ENCODE measurements around the gene CPLANE1. TPM values are rescaled to one million over a fixed set of nuclear protein-coding genes. Genes with fewer than 3 reads are reported as not detected.
"Not testable (repeated sequence)": the region's sequence is repeated elsewhere in the genome, so short reads cannot be mapped to it uniquely, and the experiment has no call there.

CPLANE1 gene
- total RNA-seq, 1 experiment from 2014 or later, result 15.3 TPM

DNA sequence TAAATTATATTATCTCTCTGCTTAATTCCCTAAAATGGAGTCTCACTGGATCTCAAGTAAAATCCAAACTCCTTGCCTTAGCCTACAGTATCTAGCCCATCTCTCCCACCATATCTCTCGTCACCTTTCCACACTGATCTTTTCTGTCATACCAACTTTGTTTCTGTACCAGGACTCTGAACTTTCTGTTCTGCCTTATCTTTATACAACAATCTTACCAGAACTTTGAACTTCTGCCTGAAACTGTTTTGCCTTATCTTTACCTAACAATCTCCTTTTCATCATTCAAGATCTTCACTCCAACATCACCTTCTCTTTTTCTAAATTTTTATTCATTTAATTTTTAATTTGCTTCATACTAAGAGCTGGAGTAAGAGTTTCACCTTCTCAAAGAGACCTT, 139.0 kb downstream of the CPLANE1 start:
- peaks cover 17% of the 10 kb centered on the region for H3K9me3 Mint-ChIP-seq (ENCODE audit: unreplicated experiment)

DNA sequence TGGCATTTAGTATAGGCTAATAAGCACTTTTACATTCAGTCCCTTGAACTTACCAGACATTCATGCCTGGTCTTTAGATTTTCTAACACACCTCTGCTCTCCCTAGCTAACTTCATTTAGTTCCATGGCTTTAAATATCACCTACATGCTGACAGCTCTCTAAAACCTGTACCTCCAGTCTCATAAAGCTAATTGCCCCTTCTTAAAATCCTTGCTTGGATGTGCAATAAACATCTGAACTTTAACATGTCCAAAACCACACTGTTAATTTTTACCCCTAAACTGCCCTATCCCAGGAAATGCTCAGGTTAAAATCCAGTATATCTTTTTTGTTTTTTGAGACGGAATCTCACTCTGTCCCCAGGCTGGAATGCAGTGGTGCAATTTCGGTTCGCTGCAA, 139.8 kb downstream of the CPLANE1 start:
- Histone ChIP-seq H3K4me1 (peaks cover 18% of the 10 kb centered on the region), H3K27me3 (replicated peaks; ENCODE audit: control insufficient read depth, insufficient read depth, low read length) (no peaks in the 10 kb centered on the region), H3K36me3 (ENCODE audit: control insufficient read depth, insufficient read depth, low read length) (peaks cover 2% of the 10 kb centered on the region; the same call in 1 of the 2 replicates), H3K4me3 (ENCODE audit: low read depth, low read length) (no peak overlapping the region), H3K9me3 (no peaks in the 10 kb centered on the region; the same call in 1 of the 2 replicates)
- intact Hi-C loops (cut with micrococcal nuclease; ENCODE audit: unreplicated experiment), result no loop called here
- Mint-ChIP-seq H3K4me1 (ENCODE audit: low read depth, unreplicated experiment) (peaks cover 14% of the 10 kb centered on the region), H3K27ac (ENCODE audit: unreplicated experiment) (no peak overlapping the region), H3K4me3 (ENCODE audit: unreplicated experiment) (no peak overlapping the region), H3K36me3 (ENCODE audit: insufficient read depth, unreplicated experiment) (peaks cover 38% of the 10 kb centered on the region), H3K27me3 (ENCODE audit: insufficient read depth, unreplicated experiment) (no peaks in the 10 kb centered on the region), H3K9me3 (ENCODE audit: unreplicated experiment) (peaks cover 17% of the 10 kb centered on the region)
- POLR2A ChIA-PET, result no interaction called here
- CTCF ChIA-PET, result interaction anchor here (0.5 kb wide), 1 partner anchor 103 kb away, joined by 4 read pairs; no protein-coding TSS in a partner anchor
- DNase-seq, result no peak
- TF ChIP-seq, protein P1, sequence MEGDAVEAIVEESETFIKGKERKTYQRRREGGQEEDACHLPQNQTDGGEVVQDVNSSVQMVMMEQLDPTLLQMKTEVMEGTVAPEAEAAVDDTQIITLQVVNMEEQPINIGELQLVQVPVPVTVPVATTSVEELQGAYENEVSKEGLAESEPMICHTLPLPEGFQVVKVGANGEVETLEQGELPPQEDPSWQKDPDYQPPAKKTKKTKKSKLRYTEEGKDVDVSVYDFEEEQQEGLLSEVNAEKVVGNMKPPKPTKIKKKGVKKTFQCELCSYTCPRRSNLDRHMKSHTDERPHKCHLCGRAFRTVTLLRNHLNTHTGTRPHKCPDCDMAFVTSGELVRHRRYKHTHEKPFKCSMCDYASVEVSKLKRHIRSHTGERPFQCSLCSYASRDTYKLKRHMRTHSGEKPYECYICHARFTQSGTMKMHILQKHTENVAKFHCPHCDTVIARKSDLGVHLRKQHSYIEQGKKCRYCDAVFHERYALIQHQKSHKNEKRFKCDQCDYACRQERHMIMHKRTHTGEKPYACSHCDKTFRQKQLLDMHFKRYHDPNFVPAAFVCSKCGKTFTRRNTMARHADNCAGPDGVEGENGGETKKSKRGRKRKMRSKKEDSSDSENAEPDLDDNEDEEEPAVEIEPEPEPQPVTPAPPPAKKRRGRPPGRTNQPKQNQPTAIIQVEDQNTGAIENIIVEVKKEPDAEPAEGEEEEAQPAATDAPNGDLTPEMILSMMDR (IDR thresholded peaks at IDR 0.05; ENCODE audit: insufficient read depth in 1 of 2, low read depth in 1 of 2, low read length in 1 of 2, severe bottlenecking in 1 of 2, unreplicated experiment in 1 of 2), result no peak
- BruUV-seq (replicated peaks), result no TSS peak

More for the DNA sequence above, 139.0 kb downstream of the CPLANE1 start:
- Histone ChIP-seq H3K27me3 (replicated peaks; ENCODE audit: control insufficient read depth, insufficient read depth, low read length) (no peaks in the 10 kb centered on the region), H3K4me3 (ENCODE audit: low read depth, low read length) (no peak overlapping the region), H3K36me3 (ENCODE audit: control insufficient read depth, insufficient read depth, low read length) (peaks cover 2% of the 10 kb centered on the region; the same call in 1 of the 2 replicates), H3K9me3 (no peaks in the 10 kb centered on the region; the same call in 1 of the 2 replicates), H3K4me1 (peaks cover 18% of the 10 kb centered on the region)
- POLR2A ChIA-PET, result no interaction called here
- no TSS peak for BruUV-seq (replicated peaks)
- Mint-ChIP-seq H3K4me1 (ENCODE audit: low read depth, unreplicated experiment) (peaks cover 14% of the 10 kb centered on the region), H3K36me3 (ENCODE audit: insufficient read depth, unreplicated experiment) (peaks cover 30% of the 10 kb centered on the region), H3K27ac (ENCODE audit: unreplicated experiment) (peak overlapping the region; percentile 35), H3K27me3 (ENCODE audit: insufficient read depth, unreplicated experiment) (no peaks in the 10 kb centered on the region), H3K4me3 (ENCODE audit: unreplicated experiment) (peak overlapping the region; percentile 3)
- CTCF ChIA-PET, result no interaction called here
- DNase-seq, result no peak
- intact Hi-C loops (cut with micrococcal nuclease; ENCODE audit: unreplicated experiment), result no loop called here
- TF ChIP-seq, protein P1 (IDR thresholded peaks at IDR 0.05; ENCODE audit: insufficient read depth in 1 of 2, low read depth in 1 of 2, low read length in 1 of 2, severe bottlenecking in 1 of 2, unreplicated experiment in 1 of 2), result no peak

GRCh38 chr5:37103302-37103701, 145.9 kb downstream of the CPLANE1 start:
- Mint-ChIP-seq H3K36me3 (ENCODE audit: insufficient read depth, unreplicated experiment) (peaks cover 55% of the 10 kb centered on the region), H3K27me3 (ENCODE audit: insufficient read depth, unreplicated experiment) (no peaks in the 10 kb centered on the region), H3K9me3 (ENCODE audit: unreplicated experiment) (peaks cover 53% of the 10 kb centered on the region), H3K27ac (ENCODE audit: unreplicated experiment) (no peak overlapping the region), H3K4me1 (ENCODE audit: low read depth, unreplicated experiment) (no peaks in the 10 kb centered on the region), H3K4me3 (ENCODE audit: unreplicated experiment) (no peak overlapping the region)
- peaks cover 1% of the 10 kb centered on the region; the same call in 1 of the 2 replicates for H3K36me3 ChIP-seq (ENCODE audit: control insufficient read depth, insufficient read depth, low read length)
- no peaks in the 10 kb centered on the region for H3K27me3 ChIP-seq (replicated peaks; ENCODE audit: control insufficient read depth, insufficient read depth, low read length)
- peaks cover 11% of the 10 kb centered on the region for H3K9me3 ChIP-seq
- ChIA-PET CTCF (no interaction called here), POLR2A (no interaction called here)
- TF ChIP-seq, protein P1 (IDR thresholded peaks at IDR 0.05; ENCODE audit: insufficient read depth in 1 of 2, low read depth in 1 of 2, low read length in 1 of 2, severe bottlenecking in 1 of 2, unreplicated experiment in 1 of 2), result no peak
- H3K4me1 ChIP-seq, result no peaks in the 10 kb centered on the region
- no peak overlapping the region for H3K4me3 ChIP-seq (ENCODE audit: low read depth, low read length)
- no TSS peak for BruUV-seq (replicated peaks)
- intact Hi-C loops (cut with micrococcal nuclease; ENCODE audit: unreplicated experiment), result no loop called here
- DNase-seq, result no peak

- H3K27ac Mint-ChIP-seq (ENCODE audit: unreplicated experiment); H3K27me3 ChIP-seq (replicated peaks; ENCODE audit: control insufficient read depth, insufficient read depth, low read length); H3K36me3 ChIP-seq (ENCODE audit: control insufficient read depth, insufficient read depth, low read length); H3K4me1 Mint-ChIP-seq (ENCODE audit: low read depth, unreplicated experiment); H3K27me3 Mint-ChIP-seq (ENCODE audit: insufficient read depth, unreplicated experiment); H3K4me1 ChIP-seq; intact Hi-C loops (cut with micrococcal nuclease; ENCODE audit: unreplicated experiment); H3K4me3 Mint-ChIP-seq (ENCODE audit: unreplicated experiment); H3K4me3 ChIP-seq (ENCODE audit: low read depth, low read length); CTCF ChIA-PET; DNase-seq; POLR2A ChIA-PET; BruUV-seq (replicated peaks): not testable (repeated sequence)
- Mint-ChIP-seq H3K36me3 (ENCODE audit: insufficient read depth, unreplicated experiment) (peaks cover 46% of the 10 kb centered on the region), H3K9me3 (ENCODE audit: unreplicated experiment) (peaks cover 84% of the 10 kb centered on the region)
- H3K9me3 ChIP-seq, result peaks cover 24% of the 10 kb centered on the region
Measured at GRCh38 chr5:37099267-37099666, 149.9 kb downstream of the CPLANE1 start.

GRCh38 chr5:37093795-37094194, 155.4 kb downstream of the CPLANE1 start:
- intact Hi-C loops (cut with micrococcal nuclease; ENCODE audit: unreplicated experiment); CTCF ChIA-PET; POLR2A ChIA-PET; H3K27me3 ChIP-seq (replicated peaks; ENCODE audit: control insufficient read depth, insufficient read depth, low read length); BruUV-seq (replicated peaks); H3K27ac Mint-ChIP-seq (ENCODE audit: unreplicated experiment); H3K27me3 Mint-ChIP-seq (ENCODE audit: insufficient read depth, unreplicated experiment); H3K4me3 ChIP-seq (ENCODE audit: low read depth, low read length); H3K36me3 ChIP-seq (ENCODE audit: control insufficient read depth, insufficient read depth, low read length); H3K4me3 Mint-ChIP-seq (ENCODE audit: unreplicated experiment): not testable (repeated sequence)
- H3K4me1 ChIP-seq, result peaks cover 32% of the 10 kb centered on the region
- Mint-ChIP-seq H3K9me3 (ENCODE audit: unreplicated experiment) (peaks cover 47% of the 10 kb centered on the region), H3K36me3 (ENCODE audit: insufficient read depth, unreplicated experiment) (peaks cover 33% of the 10 kb centered on the region), H3K4me1 (ENCODE audit: low read depth, unreplicated experiment) (peaks cover 34% of the 10 kb centered on the region)
- peaks cover 18% of the 10 kb centered on the region for H3K9me3 ChIP-seq
- DNase-seq, result peak in 1 of 2 experiments; percentile 50
